Esophagus squamous epithelium (tissue), 5 donors: ENCODE measurements around the gene LRRC73. TPM values are rescaled to one million over a fixed set of nuclear protein-coding genes. Genes with fewer than 3 reads are reported as not detected.
"Not testable (repeated sequence)": the region's sequence is repeated elsewhere in the genome, so short reads cannot be mapped to it uniquely, and the experiment has no call there.

Experiments
- DNase-seq: peaks from one replicate; lab custom pipeline; 2025; lab: John Stamatoyannopoulos, UW
- H3K27ac ChIP-seq, 4 donors: fragments of 200-600 bp; sonication (generic); one replicate each; pipeline ENCODE4 v1.5.1; 2016 to 2019; ENCODE audit warnings: mild to moderate bottlenecking in 1 of 4
- H3K27me3 ChIP-seq, 4 donors: fragments of 200-600 bp; sonication (generic); 1 replicate in 3 of 4; 2 replicates in 1 of 4; pipeline versions ENCODE4 v1.5.1 to v1.6.0; 2017 to 2021; ENCODE audit warnings: antibody characterized with exemption in 1 of 4
- H3K36me3 ChIP-seq, 3 donors: fragments of 200-600 bp; sonication (generic); one replicate each; pipeline ENCODE4 v1.5.1; 2016 to 2019
- H3K4me1 ChIP-seq, 3 donors: fragments of 200-600 bp; sonication (generic); one replicate each; pipeline ENCODE4 v1.5.1; 2017 to 2019
- H3K4me3 ChIP-seq, 4 donors: fragments of 200-600 bp; sonication (generic); 1 replicate in 3 of 4; 2 replicates in 1 of 4; pipeline ENCODE4 v1.5.1; 2016 to 2019; ENCODE audit warnings: mild to moderate bottlenecking in 2 of 4, moderate library complexity in 1 of 4
- H3K9me3 ChIP-seq, 3 donors: fragments of 200-600 bp; sonication (generic); one replicate each; pipeline ENCODE4 v1.5.1; 2016 to 2019
- CTCF ChIP-seq, 6 experiments: fragments of 450-650 bp in 4 of 6; fragments of 200-600 bp in 2 of 6; sonication (generic) in 2 of 6; IDR thresholded peaks; one replicate each; pipeline ENCODE4 v1.5.1; 2016 to 2019; ENCODE audit warnings: antibody characterized with exemption in 6 of 6, mild to moderate bottlenecking in 4 of 6, moderate library complexity in 4 of 6
- POLR2A ChIP-seq, 4 donors: fragments of 450-650 bp; IDR thresholded peaks; one replicate each; pipeline ENCODE4 v1.6.1; 2017; ENCODE audit warnings: antibody characterized with exemption in 4 of 4, mild to moderate bottlenecking in 4 of 4, moderate library complexity in 3 of 4
- WGBS, 2 donors: methylation state at CpG; one replicate each; pipeline ENCODE4 v1.1.5; 2018; 5-methylcytosine and 5-hydroxymethylcytosine counted together
- intact Hi-C: fragments of 100-400 bp; cut with DNase I; formaldehyde crosslinking; loops from one replicate; pipeline ENCODE4 v1.15.0; 2022
- total RNA-seq, 4 donors: library from RNA; depleted of rRNA; stranded (reverse); fragments of >200 nt; gene quantifications; one replicate each; pipeline ENCODE4 v1.1.0, GENCODE V29; 2016
- donor health status: DM: yes; HTN: yes; CAD: no.

The LRRC73 gene
- total RNA-seq = under 1 TPM in 3 of 4 donors, not detected in 1; 0.38 to 0.83 (median 0.64) TPM

- peak within 1 kb of the TSS; percentile 57 to 82 (median 64) for H3K27ac ChIP-seq
- H3K4me3 ChIP-seq = peak within 1 kb of the TSS; percentile 52 to 91 (median 77)
- H3K4me1 ChIP-seq = peaks cover 10 to 60% (median 28%) of the 10 kb centered on the region in 3 donors
- no peaks in the 10 kb centered on the region for H3K9me3 ChIP-seq
- H3K27me3 ChIP-seq = peaks cover 0 to 29% (median 3%) of the 10 kb centered on the region in 4 donors
- 0 to 30% methylated on average over 2 to 4 of the region's 96 CpGs for WGBS, 2 donors
- H3K36me3 ChIP-seq = peaks cover 26 to 55% (median 34%) of the 10 kb centered on the region in 3 donors
- TF ChIP-seq CTCF (IDR thresholded peaks at IDR 0.05) = no peak
- peak in 2 of 4 donors; percentile 15 to 21 for TF ChIP-seq POLR2A (IDR thresholded peaks at IDR 0.05)
- DNase-seq = peak; percentile 24
- intact Hi-C loops = loop anchor here (10.0 kb wide), 1 partner anchor 245 kb away; no protein-coding TSS in a partner anchor
These were observed at the start of gene LRRC73 for GRCh38 chr6:43509984-43510826. LRRC73 (minus strand) TSS chr6:43510346; CDS start chr6:43509785, 561 bp downstream.

- no peak for DNase-seq
- Histone ChIP-seq H3K9me3 (no peaks in the 10 kb centered on the region), H3K36me3 (peaks cover 20 to 100% (median 56%) of the 10 kb centered on the region in 3 donors), H3K27me3 (no peaks in the 10 kb centered on the region), H3K4me1 (no peaks in the 10 kb centered on the region), H3K27ac (no peak overlapping the region), H3K4me3 (no peak overlapping the region)
- intact Hi-C loops = no loop called here
- TF ChIP-seq POLR2A (IDR thresholded peaks at IDR 0.05) (no peak), CTCF (IDR thresholded peaks at IDR 0.05) (no peak)
These were observed 49.2 kb upstream of the LRRC73 start for GRCh38 chr6:43559328-43559727.

GRCh38 chr6:43557620-43558019 lies 47.5 kb upstream of the LRRC73 start:
- intact Hi-C loops, H3K9me3 ChIP-seq, H3K27me3 ChIP-seq, H3K4me1 ChIP-seq, H3K27ac ChIP-seq, DNase-seq, H3K4me3 ChIP-seq: not testable (repeated sequence)
- WGBS, 2 donors = 91 to 99% methylated on average over 7 of the region's 7 CpGs
- peaks cover 20 to 100% (median 44%) of the 10 kb centered on the region in 3 donors for H3K36me3 ChIP-seq

- peaks cover 0 to 100% (median 39%) of the 10 kb centered on the region in 3 donors for H3K36me3 ChIP-seq
- H3K9me3 ChIP-seq = no peaks in the 10 kb centered on the region
- no peaks in the 10 kb centered on the region for H3K27me3 ChIP-seq
- intact Hi-C loops = no loop called here
- H3K4me1 ChIP-seq = no peaks in the 10 kb centered on the region
- H3K27ac ChIP-seq = no peak overlapping the region
- no peak for TF ChIP-seq POLR2A (IDR thresholded peaks at IDR 0.05)
- no peak for TF ChIP-seq CTCF (IDR thresholded peaks at IDR 0.05)
- H3K4me3 ChIP-seq = no peak overlapping the region
- 84 to 85% methylated on average over 3 of the region's 3 CpGs for WGBS, 2 donors
- no peak for DNase-seq
These were observed 37.1 kb upstream of the LRRC73 start for GRCh38 chr6:43547222-43547621.

GRCh38 chr6:43544461-43544860 lies 34.3 kb upstream of the LRRC73 start:
- TF ChIP-seq POLR2A (IDR thresholded peaks at IDR 0.05) = no peak
- Histone ChIP-seq H3K4me3 (no peak overlapping the region), H3K27me3 (no peaks in the 10 kb centered on the region), H3K4me1 (no peaks in the 10 kb centered on the region), H3K36me3 (peaks cover 3 to 100% (median 21%) of the 10 kb centered on the region in 3 donors), H3K27ac (no peak overlapping the region), H3K9me3 (no peaks in the 10 kb centered on the region)
- DNase-seq = no peak
- intact Hi-C loops = no loop called here
- 58 to 62% methylated on average over 4 of the region's 4 CpGs for WGBS, 2 donors

- intact Hi-C loops = no loop called here
- TF ChIP-seq POLR2A (IDR thresholded peaks at IDR 0.05) (no peak), CTCF (IDR thresholded peaks at IDR 0.05) (no peak)
- Histone ChIP-seq H3K27ac (no peak overlapping the region), H3K36me3 (peaks cover 3 to 98% (median 11%) of the 10 kb centered on the region in 3 donors), H3K9me3 (no peaks in the 10 kb centered on the region), H3K4me1 (no peaks in the 10 kb centered on the region), H3K4me3 (no peak overlapping the region), H3K27me3 (no peaks in the 10 kb centered on the region)
- WGBS, 2 donors = 89 to 92% methylated on average over 8 of the region's 8 CpGs
- DNase-seq = no peak
These were observed 31.8 kb upstream of the LRRC73 start for GRCh38 chr6:43541774-43542471.
